Activated effector memory CD4-positive, alpha-beta T cell treated with anti-CD3 and anti-CD28 coated beads, Interleukin-2, amount 50 U/mL, for 16 hours (primary cell): ENCODE results near the gene BCL11B.

Experiments used
- DNase-seq: peaks from one replicate; pipeline ENCODE4 v3.0.0-alpha.2; 2020

Gene BCL11B

DNA sequence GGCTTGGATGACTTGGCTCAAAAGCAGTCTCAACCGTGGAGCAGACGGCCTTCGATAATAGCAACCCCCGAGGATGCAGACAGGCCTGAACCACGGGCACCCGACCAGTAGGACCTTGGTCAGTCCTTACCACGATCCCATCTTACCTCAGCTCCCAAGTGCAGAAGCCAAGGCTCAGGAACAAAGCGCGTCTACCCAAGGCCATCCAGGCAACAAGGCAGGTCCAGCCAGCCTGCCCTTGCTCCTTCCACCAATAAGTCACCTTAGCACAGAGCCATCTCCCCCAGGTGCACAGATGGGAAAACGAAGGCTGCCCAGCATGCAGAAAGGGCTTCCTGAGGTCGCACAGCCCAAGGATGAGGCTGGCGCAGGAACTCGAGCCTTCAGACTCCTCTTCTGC is 77.3 kb downstream of the BCL11B start:
- DNase-seq = peak; percentile 64

DNA sequence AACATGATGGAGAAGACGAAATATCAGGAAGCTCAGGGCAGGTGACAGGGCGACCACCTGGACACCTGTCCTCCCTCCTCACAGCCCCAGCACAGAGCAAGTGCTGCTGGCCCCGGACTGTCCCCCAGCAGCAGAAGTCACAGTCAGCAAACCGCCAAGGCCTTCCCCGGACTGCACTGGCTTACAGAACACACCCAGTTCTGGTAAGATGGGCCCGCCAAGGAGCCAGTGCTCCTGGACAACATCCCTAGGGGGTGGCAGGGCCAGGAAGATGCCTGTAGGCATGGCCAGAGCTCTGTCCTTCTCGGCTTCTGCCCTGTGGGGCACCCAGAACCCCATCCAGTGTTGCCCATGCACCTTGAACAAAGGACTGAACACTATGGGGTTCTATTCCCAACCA is 77.9 kb downstream of the BCL11B start:
- DNase-seq = peak; percentile 73

DNA sequence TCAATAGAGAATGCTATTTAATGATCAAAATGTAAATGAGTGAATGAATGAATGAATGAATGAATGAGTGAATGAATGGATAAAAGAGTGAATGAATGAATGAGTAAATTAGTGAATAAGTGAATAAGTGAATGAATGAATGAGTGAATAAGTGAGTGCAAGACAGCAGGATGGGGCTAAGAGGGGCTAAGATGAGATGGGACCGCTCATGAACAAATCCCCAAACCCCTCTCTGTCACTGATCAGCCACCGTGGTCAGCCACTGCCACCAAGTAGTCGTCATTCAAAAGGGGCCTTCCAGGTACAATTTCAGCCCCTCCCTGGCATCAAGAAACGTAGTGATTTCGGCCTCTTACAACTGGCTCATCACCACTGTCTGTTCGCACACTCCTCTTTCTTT is 79.2 kb downstream of the BCL11B start:
- DNase-seq = peak; percentile 69

DNA sequence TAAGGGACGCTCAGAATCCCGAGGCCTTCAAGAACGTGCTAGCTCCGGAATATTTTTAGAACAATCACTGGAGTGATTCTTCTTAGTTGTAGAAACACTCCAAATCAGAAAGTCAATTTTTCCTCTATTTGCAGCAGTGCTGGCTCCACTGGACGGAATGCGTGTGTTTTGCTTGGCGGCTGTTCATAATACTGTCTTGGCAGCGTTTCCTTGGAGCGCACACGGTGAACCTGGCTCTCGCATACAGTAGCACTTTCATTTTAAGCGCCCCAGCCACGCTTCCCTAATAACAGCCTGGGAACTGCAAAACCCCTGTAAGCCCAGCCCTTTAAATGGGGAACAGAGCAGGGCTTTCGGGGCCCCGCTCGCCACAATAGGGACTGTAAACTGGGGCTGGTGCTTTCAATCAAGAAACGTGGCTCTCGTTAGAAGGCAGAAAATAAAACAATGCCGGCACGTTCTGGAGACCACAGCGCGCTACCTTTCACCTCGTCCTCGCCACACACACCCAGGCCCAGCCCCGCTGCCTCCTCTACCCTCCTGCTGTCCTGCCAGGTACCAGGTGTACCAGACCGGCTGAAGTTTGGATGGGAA is 79.9 kb downstream of the BCL11B start:
- peak; percentile 80 for DNase-seq

DNA sequence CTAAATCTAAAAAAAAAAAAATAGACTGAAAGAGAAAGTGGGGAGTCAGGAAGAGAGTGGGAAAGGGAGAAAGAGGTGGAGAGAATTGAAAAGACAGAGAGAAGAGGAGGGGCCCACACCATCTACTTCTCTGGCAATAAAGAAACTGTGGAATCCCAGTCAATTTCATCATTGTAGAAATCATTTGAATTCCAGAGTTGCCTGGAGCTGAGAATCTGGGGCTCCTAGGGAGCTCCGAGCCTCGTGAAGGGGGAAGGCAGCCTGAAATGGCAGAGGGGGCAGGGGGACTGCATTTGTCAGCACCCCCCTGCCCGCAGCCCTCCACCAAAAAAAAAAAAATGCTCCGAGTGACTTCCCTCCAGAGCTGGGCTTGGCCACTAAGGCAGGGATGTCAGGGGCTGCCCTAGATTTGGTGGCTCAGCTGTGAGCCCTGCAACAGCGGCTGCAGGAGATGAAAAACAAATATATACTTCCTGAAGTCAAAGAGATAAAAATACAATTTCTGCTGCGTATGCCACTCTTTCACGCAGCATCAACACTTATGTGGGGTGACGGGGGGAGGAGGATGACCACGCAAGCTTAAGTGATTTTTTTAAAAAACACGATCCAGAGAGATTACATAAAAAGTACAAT is 80.5 kb downstream of the BCL11B start:
- DNase-seq = peak; percentile 78

DNA sequence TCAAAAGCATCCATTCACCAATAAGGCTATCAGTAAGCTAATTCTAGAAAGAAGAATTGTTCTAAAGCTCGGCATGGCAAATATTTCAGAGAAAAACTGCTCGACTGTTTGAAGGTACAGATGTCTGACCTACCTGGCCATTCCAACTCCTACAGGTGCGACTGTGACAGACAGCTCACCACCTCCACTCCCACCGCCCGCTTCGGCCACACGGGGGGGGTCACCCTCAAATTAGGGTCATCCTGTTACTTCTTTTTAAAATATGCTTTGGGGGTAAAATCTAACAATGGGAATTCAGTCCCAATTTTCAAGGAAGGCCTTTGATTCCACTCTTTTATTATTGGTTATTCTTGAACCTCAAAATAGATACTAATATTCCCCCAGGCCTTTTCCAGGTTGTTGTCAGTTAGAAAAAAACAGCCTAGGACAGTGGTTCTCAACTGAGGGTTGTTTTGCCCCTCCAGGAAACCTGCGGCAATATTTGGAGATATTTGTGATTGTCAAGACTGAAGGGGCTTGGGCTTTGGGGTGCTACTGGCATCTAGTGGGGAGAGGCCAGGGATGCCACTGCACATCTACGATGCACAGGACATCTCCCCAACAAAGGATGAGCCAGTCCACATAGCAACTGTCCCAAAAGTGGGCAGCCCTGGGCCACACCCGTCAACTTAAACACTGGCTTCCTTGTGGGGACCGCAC is 81.2 kb downstream of the BCL11B start:
- DNase-seq = peak; percentile 78

DNA sequence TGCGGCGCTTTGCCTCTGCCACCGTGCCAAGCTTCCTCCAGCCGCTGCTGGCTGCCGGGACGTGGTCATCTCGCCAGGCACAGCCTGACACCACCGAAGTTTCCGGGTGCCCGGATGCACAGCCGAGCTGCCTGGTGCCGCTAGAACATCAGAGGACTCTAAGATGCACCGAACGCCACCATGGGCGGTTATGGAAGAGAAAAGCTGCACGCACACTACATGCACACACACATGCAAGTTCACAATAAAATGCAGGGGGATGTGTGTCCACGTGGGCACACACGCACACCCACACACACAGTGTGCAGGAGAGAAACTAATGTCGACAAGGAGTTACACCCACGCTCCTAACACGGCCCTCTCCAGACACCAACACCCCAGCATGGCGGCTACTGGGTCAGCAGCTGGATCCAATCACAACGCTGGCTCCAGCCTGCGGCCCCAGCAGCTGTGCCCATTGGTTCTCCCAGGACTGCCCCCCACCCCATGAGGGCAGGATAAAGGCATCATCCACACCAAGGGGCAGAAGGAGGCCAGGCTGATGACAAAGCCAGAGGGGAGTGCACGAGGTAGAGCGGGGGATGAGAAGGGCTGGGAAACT is 82.7 kb downstream of the BCL11B start:
- DNase-seq = peak; percentile 82

DNA sequence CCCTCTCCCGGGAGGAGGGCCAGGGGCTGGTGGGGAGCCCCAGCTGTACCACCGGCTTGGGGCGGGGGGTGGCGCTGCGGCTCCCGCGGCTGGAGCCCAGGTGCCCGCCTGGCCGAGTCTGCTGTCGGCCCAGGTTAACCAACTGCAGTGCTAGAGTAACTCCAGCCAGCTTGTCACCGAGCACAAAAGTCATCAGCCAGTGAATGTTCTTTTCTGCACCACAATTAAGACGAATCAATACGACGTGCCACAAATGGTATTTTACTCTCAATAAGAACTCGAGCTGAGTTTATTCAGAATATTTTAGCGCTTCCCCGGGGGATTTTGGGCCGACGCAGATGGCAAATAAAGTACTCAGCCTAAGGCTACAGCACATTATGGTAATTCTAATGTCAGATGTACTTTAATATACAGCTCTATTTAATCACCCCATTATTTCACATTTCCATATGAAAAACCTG is 83.2 kb downstream of the BCL11B start:
- peak; percentile 85 for DNase-seq

DNA sequence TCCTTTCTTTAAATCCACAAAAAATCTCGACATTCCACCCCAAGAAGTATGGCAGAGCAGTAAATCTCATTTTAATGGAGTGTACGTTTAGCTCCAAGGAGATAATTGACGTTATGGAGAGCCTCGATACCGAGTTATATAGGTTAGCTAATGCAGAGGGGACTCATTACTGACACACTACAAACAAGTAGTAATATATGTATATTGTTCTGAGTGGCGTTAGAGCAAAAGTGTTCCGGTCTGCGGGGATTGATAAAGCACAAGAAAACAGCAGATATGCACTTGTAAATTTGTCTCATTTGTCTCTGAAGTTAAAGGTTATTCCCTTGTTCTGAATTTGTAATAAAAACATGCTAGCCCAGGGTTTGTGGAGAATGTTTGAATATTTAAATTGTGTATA is 84.1 kb downstream of the BCL11B start:
- peak; percentile 64 for DNase-seq

DNA sequence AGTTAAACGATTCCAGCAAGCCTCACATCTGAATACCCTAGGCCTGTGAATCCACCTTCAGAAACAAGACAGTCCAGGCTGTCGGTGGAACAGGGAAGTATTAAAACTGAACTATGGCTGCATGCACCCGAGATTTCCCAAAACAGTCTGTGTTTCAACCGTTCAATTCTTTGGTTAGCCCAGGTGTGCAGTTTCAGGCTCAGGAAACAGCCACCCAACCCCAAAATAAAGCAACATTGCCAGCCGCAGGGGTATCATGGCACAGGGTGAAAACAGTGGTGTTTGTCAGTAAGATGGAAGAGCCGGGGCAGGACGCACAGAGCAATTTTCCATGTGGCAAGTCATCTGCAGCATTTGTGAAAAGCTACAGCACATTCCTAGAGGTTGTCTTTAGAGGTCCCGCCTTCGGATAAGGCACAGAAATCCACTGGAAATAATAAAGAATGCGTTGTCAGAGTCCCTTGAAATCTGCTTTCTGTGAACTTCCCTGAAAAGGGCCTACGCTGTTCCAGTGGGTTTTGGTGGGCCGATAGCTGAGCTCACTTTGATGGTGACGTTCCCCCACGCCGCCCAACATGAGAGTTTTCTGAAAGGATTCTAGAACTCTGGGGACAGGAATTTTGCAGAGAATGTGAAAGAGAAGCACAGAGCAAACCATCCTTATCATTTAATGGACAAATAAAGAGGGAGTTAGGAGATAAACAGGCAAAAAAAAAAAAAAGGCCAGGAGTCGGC is 84.9 kb downstream of the BCL11B start:
- peak; percentile 65 for DNase-seq

DNA sequence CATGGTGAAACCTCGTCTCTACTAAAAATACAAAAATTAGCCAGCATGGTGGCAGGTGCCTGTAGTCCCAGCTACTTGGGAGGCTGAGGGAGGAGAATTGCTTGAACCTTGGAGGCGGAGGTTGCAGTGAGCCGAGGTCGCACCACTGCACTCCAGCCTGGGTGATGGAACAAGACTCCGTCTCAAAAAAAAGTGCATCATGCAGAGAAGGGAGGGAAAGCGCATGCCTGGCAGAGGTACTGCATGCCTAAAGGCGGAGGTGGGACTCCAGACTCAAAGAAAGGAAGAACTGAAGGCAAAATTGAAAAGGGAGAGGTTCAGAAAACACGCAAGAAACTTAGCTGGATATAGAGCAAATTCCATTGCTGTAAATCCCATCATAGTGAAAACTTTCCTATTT is 85.7 kb downstream of the BCL11B start:
- peak; percentile 53 for DNase-seq

DNA sequence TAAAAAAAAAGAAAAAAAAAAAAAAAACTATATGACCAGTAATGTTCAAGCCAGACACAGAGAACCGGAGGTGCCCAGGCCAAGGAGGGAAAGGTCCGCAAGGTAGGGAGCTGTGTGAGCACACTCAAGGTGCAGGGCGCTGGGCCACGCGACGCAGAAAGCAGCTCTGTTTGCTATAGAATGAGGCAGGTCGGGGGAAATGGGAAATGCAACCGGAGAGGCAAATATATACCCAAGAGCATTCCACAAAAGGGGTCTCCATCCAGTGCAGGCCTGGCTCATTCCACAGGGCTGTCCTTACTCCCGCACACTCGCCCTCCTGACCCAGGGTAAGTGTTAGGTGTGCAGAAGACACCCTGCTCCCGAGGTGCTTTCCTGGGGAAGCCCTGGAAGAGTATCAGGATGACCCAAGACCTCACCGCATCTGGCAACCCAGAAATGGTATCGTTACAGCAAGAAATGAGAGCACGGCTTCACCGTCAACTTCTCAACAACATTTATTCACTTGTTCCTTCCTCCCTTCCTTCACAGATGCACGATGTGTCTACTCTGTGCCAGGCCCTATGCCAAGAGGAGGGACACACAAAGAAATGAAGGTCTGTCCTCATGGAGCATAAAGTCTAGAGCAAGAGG is 86.4 kb downstream of the BCL11B start:
- peak; percentile 61 for DNase-seq

DNA sequence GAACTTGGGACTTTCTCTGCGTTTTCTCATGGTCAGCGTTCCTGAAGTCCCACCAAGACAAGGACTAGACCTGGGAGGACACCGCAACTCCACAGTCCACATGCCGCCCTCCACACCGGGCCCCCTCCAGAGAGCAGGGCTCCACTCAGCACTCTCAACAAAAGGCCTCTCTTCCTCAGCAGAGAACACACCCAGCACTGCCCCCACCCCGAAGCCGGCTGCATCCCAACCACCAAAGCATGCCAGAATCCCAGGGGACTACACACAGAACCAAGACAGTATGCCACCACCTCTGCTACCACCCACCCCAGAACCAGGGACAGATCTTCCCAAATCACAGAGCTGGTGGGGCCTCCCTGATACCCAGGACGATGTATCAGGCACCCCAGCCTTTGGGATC is 88.3 kb downstream of the BCL11B start:
- no peak for DNase-seq

DNA sequence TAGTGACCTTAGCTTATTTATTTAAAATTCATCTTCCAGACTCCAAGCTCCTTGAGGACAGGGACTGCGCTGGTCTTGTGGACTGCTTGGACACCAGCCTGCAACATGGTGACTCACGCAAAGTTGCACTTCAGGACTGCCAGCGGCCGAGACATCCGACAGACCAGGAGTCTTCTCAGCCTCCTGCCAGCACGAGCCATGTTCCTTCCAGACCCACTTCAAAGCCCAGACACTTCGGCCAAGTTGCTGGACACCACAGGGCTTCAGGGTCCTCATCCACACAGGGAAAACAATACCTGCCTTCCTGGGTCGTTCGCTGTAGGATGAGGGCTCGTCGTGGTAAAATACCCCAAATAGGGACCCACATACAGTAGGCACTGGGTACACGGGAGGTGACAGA is 88.7 kb downstream of the BCL11B start:
- peak; percentile 58 for DNase-seq

DNA sequence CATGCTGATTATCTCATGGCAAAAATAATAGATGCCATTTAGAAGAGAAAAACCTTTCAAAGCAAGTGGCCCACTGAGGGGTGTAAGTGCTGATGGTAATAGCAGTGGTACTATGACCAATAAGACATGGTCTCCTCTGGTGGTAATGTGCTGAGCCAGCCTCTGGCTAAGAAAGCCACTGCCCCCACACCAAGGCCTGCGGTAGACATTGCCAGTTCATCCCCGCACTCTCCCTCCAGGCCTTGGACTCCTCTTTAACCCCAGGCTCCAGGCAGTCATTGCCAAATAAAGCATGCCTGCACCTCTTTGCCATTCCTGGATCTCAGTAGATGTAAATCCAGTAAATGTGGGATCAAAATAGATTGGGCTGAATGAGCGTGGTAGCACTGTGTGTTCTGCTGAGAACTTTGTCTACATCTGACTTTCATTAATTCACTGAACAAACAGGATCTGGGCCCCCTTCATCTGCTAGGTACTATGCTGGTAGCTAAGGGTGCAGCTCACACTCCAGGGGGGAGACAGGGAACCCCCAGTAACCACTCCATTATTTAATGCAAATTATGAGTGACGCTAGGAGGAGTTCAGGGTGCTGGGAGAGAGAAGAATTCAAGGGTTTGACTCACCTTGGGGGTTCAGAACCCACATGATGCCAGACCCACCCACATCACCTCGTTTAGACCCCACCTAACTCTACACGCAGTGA is 89.3 kb downstream of the BCL11B start:
- DNase-seq = peak; percentile 52

DNA sequence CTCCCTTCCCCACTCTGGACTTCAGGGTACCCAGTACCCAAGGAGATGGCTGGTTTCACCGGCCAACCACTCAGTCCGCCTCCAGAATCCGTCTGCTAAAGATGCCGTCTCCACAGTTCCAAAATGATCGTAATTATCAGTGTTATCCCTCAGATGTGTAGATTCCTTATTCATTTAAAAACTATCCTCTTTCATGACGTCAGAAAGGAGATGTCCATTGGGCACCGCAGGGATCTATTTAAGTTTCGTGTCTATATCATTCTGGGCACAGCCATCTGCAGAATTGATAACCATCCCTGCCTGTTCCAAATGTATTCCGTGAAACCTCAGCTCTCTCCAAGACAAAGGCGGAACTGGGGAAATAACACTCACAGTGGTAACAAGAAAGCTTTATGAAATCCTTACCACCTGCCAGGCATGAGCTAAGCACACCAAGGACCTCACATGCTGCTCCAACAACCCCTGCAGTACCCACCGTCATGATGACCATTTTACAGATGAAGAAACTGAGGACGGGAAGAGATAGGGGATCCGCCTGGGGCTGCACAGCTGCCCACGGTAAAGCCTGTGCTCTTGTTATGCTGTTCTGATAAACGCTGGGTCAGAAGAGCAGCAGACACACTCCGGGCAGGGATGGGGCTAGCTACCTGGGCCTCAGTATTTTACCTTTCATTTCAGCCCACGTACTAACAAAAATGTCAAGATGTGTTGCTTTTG is 90.0 kb downstream of the BCL11B start:
- DNase-seq = peak; percentile 53

DNA sequence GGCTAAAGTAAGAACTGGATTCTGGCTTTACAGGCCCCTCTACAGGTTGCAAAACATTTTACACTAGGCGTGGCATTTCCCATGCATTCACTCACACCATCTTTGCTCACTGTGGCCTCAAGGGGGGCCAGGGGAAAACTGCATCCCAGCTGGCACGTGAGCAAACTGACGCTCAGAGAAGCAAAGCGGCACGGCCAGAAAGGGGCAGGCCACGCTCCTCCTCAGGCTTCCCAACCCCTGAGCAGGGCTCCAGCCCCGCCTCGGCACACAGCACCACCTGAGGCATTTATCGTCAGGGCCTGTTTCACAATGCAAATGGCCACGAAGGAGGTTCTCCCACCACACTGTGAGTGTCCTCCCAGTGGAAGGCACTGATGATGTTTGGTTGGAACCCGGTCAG is 90.8 kb downstream of the BCL11B start:
- peak; percentile 66 for DNase-seq

DNA sequence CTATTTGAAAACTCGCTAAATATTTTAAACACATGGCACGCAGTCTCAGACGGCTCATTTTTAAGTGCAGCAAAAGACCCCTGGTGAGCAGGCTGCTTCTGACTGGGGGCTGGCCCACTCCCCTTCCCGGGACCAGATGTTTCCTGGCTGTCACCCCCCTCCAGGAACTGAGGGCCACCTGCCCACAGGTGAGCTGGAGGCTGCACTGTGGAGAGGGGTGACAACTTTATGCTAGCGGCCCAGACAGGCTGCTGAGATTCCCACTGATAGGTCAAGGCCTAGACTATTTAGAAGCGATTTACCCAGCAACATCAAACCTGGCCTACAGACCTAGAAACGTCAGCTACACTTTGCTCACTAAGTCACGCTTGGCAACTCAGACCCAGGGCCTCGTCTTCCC is 92.1 kb downstream of the BCL11B start:
- DNase-seq = peak; percentile 61

DNA sequence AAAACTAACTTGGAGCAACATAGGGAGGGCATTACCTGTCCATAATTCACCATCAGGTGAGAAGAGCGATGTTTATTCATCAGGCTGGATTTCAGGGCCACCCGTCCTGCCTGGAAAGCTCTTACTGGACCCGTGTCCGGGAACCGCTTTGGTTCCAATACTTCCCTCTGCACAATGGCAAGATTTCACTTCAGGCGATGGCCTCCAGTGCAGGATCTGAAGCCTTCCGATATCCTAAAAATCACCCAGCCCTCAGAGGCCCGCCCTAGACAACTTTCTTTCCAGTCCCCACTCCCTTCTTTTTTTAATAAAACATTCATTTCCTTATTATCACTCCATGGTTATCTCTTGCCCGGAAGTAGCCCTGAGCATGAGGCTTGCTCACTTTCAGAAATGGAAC is 92.5 kb downstream of the BCL11B start:
- peak; percentile 60 for DNase-seq

DNA sequence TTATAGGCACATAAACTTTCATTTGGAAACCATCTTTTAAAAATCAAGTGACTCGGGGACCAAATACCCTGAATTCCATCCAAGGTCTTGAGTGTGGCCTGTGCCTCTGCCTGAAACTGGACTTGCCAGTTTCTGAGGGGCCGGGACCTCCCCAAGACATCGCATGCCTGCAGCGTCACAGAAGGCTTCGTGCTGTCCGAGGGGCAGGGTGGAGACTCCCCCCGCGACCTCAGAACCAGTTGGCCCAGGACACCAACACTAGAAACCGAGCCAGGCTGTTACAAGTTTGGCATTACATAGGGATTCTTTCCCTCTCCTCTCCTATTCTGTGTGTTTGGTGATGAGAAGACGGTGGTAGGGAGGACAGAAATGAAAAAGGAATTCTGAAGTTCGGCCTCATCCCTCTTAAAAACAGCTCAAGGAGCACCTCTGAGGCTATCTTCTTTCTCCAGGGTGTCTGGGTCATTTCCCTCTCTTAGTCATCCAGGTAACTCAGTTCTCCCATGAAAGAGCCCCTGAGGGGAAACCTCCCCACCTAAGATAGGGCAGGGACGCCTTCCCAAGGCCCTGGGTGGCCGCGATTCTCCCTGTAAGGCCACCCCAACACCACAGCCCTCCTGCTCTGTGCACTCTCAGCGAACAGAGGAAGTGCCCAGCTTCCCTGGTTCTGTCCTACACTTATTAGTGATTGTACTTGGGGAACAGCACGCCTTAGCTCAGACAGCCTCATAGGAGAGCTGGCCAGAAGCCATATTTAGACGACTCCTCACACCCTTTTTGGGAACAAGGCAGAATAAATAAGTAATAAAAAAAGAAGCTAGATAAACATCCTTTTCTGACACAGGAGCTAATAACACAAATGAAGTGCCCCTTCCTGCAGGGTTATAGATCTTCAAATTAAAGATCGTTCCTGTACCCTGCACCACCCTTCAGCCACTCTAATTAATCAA is 93.8 kb downstream of the BCL11B start:
- DNase-seq = peak; percentile 59
